ENCODE data around the gene NEK6.

The NEK6 gene

DNA sequence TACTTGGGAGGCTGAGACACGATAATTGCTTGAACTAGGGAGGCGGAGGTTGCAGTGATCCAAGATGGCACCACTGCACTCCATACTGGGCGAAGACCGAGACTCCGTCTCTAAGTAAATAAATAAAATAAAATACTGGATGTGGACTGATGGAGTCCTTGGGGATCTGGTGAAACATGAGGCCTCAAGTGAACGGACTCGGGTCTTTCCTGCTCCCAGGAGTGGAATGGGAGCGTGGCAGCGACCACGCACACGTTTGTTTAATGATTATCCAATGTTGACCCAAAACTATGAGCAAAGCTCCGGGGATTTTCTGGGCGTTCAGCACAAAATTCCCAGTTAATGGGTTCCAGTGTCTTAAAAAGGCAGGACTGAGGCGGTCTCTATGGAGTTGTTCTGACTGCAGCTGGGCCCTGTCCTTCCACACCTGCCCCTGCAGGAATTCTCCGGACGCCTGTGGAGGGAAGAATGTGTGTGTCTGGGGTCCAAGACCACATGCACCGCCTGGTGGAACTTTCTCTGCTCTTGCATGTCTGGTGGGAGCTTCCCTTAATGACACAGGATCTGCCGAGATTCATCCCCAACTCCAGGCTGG lies 26.6 kb downstream of the NEK6 start:
- Histone ChIP-seq H3K9me3 (ENCODE audit: low read length) (no peaks in the 10 kb centered on the region), H3K4me1 (ENCODE audit: insufficient read depth, low read length) (peaks cover 73% of the 10 kb centered on the region), H3K36me3 (ENCODE audit: insufficient read depth, low read length) (peaks cover 4% of the 10 kb centered on the region), H3K27me3 (ENCODE audit: control insufficient read depth in 1 of 2, insufficient read depth in 2 of 2, low read length in 2 of 2) (no peaks in the 10 kb centered on the region), H3K4me3 (ENCODE audit: low read depth in 1 of 2, low read length in 2 of 2) (no peak overlapping the region), H3K27ac (ENCODE audit: low read depth, low read length) (peak overlapping the region; percentile 88), H3K9ac (ENCODE audit: low read length) (no peak overlapping the region)

DNA sequence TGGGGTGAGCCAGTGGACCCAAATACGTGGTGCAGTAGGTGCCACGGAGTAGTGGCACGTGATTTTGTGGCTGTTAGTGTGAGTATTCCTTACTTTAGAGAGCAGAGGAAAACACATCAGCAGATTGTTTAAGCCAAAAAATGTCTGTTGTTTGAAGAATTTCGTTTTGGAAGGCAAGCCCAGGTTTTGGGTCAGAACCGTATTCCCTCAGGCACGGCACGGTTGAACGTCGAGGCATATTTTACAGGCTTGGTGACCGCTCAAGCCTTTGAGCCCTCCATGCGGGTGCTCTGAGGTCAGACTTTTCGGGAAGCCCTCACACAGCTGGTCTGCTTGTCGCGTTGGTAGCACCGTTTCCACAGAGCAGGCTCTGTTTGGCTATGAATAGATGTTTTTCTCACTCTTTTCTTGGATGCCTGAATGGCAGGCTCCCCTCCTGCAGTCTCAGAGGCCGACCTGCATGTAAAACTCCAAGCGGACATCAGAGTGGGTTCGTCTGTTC lies 27.2 kb downstream of the NEK6 start:
- peaks cover 4% of the 10 kb centered on the region for H3K36me3 ChIP-seq (ENCODE audit: insufficient read depth, low read length)
- no peaks in the 10 kb centered on the region for H3K27me3 ChIP-seq (ENCODE audit: control insufficient read depth in 1 of 2, insufficient read depth in 2 of 2, low read length in 2 of 2)
- H3K4me3 ChIP-seq (ENCODE audit: low read depth in 1 of 2, low read length in 2 of 2) = peak overlapping the region in 1 of 2 donors; percentile 0
- no peak overlapping the region for H3K9ac ChIP-seq (ENCODE audit: low read length)
- H3K9me3 ChIP-seq (ENCODE audit: low read length) = no peaks in the 10 kb centered on the region
- peaks cover 71% of the 10 kb centered on the region for H3K4me1 ChIP-seq (ENCODE audit: insufficient read depth, low read length)
- H3K27ac ChIP-seq (ENCODE audit: low read depth, low read length) = peak overlapping the region; percentile 88

DNA sequence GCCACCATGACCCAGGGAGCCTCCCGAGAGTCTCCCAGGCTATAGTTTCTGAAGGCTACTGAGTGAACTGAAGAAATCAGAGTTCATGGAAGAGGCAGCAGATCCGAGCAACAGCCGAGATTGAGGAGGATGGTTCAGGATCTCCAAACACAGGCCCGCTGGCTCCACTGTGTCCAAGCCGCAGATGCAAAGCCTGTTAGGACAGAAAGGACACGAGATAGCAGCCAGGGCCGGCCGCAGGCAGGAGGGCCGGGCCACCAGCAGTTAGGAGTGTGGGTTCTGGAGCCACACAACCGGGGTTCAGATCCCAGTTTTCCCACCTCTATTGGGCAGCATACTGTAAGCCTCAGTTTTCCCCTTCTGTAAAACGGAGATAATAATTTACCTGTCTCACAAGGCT lies 27.7 kb downstream of the NEK6 start:
- no peaks in the 10 kb centered on the region for H3K9me3 ChIP-seq (ENCODE audit: low read length)
- peaks cover 4% of the 10 kb centered on the region for H3K36me3 ChIP-seq (ENCODE audit: insufficient read depth, low read length)
- H3K27me3 ChIP-seq (ENCODE audit: control insufficient read depth in 1 of 2, insufficient read depth in 2 of 2, low read length in 2 of 2) = no peaks in the 10 kb centered on the region
- peaks cover 71% of the 10 kb centered on the region for H3K4me1 ChIP-seq (ENCODE audit: insufficient read depth, low read length)
- H3K9ac ChIP-seq (ENCODE audit: low read length) = peak overlapping the region; percentile 11
- peak overlapping the region in 1 of 2 donors; percentile 0 for H3K4me3 ChIP-seq (ENCODE audit: low read depth in 1 of 2, low read length in 2 of 2)
- peak overlapping the region; percentile 88 for H3K27ac ChIP-seq (ENCODE audit: low read depth, low read length)

DNA sequence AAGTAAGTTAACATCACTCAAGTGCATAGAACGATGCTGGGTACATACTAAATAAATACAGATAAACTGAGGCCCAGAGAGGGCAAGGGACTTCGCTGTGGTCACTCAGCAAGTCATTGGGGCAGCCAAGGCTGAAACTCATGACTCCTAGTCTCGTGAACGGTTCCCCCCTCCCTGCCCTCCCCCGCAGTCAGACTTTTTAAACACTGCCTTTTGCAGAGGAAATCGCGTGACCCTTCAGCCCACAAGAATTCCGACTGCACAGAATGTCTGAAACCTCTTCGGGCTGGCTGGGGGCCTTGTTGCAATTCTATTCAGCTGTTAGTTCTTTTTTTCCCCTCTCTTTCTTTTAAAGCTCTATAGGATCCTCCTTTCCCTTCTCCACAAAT lies 28.1 kb downstream of the NEK6 start:
- peak overlapping the region; percentile 88 for H3K27ac ChIP-seq (ENCODE audit: low read depth, low read length)
- peaks cover 71% of the 10 kb centered on the region for H3K4me1 ChIP-seq (ENCODE audit: insufficient read depth, low read length)
- H3K27me3 ChIP-seq (ENCODE audit: control insufficient read depth in 1 of 2, insufficient read depth in 2 of 2, low read length in 2 of 2) = no peaks in the 10 kb centered on the region
- H3K36me3 ChIP-seq (ENCODE audit: insufficient read depth, low read length) = peaks cover 4% of the 10 kb centered on the region
- no peaks in the 10 kb centered on the region for H3K9me3 ChIP-seq (ENCODE audit: low read length)
- H3K9ac ChIP-seq (ENCODE audit: low read length) = peak overlapping the region; percentile 11
- peak overlapping the region in 1 of 2 donors; percentile 0 for H3K4me3 ChIP-seq (ENCODE audit: low read depth in 1 of 2, low read length in 2 of 2)

DNA sequence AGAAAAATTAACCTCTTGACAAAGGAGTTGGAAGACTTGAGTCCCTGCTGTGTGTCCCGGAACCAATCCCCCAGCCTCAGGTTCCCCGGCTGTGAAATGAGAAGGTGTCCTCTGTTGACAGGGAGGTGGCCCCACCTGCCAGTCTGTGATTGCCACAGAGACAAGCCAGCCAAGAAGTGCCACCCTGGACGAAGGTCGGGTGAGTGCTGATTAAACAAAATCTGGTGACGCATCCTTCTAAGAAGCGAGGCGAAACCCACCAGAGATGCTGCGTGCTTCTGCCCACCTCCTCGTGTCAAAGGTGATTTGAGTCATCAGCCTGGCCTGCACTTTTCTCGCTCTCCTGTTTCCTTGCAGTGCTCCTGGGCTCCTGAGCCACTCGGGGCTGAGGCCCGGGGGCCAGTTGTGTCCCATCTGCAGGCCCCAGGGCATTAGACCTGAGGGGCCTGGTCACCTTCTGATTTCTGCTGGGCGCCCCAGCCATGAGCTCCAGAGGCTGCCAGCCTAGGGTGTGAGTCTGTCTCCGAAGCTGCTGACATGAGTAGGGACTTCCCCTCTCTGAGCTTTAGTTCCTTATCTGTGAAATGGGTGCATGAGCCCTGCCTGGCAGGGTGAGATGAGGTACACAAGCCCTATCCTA lies 28.7 kb downstream of the NEK6 start:
- Histone ChIP-seq H3K9me3 (ENCODE audit: low read length) (no peaks in the 10 kb centered on the region), H3K4me1 (ENCODE audit: insufficient read depth, low read length) (peaks cover 72% of the 10 kb centered on the region), H3K4me3 (ENCODE audit: low read depth in 1 of 2, low read length in 2 of 2) (no peak overlapping the region), H3K27ac (ENCODE audit: low read depth, low read length) (peak overlapping the region; percentile 21), H3K36me3 (ENCODE audit: insufficient read depth, low read length) (peaks cover 4% of the 10 kb centered on the region), H3K27me3 (ENCODE audit: control insufficient read depth in 1 of 2, insufficient read depth in 2 of 2, low read length in 2 of 2) (no peaks in the 10 kb centered on the region), H3K9ac (ENCODE audit: low read length) (no peak overlapping the region)

DNA sequence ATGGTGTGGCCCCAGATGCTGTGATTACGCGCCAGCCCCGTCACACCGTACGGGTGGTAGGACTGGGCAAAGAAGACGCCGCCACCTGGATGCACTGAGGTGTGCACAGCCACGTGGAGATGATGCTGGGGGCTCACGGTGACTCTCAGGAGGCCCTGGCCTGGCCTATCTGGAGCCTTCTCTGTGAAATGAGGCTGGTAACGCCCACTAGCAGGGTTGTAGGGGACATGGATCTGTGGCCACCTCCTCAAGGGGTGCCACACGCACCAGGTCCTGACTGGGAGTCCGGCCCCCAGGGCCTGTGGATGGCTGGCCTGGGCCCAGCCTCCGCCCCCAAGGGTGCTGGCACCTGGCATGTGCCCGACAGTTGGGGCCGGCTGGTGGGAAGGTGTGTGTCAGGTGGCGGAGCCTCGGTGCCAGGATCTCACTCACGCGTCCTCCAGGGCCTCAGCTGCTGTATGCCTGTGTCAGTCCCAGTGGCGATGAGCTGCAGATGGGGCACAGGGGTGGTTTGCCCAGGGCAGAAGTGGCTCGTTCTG lies 32.4 kb downstream of the NEK6 start:
- Histone ChIP-seq H3K27ac (ENCODE audit: low read depth, low read length) (no peak overlapping the region), H3K27me3 (ENCODE audit: control insufficient read depth in 1 of 2, insufficient read depth in 2 of 2, low read length in 2 of 2) (no peaks in the 10 kb centered on the region), H3K36me3 (ENCODE audit: insufficient read depth, low read length) (peaks cover 4% of the 10 kb centered on the region), H3K9me3 (ENCODE audit: low read length) (no peaks in the 10 kb centered on the region), H3K4me1 (ENCODE audit: insufficient read depth, low read length) (peaks cover 63% of the 10 kb centered on the region), H3K9ac (ENCODE audit: low read length) (no peak overlapping the region), H3K4me3 (ENCODE audit: low read depth in 1 of 2, low read length in 2 of 2) (no peak overlapping the region)

DNA sequence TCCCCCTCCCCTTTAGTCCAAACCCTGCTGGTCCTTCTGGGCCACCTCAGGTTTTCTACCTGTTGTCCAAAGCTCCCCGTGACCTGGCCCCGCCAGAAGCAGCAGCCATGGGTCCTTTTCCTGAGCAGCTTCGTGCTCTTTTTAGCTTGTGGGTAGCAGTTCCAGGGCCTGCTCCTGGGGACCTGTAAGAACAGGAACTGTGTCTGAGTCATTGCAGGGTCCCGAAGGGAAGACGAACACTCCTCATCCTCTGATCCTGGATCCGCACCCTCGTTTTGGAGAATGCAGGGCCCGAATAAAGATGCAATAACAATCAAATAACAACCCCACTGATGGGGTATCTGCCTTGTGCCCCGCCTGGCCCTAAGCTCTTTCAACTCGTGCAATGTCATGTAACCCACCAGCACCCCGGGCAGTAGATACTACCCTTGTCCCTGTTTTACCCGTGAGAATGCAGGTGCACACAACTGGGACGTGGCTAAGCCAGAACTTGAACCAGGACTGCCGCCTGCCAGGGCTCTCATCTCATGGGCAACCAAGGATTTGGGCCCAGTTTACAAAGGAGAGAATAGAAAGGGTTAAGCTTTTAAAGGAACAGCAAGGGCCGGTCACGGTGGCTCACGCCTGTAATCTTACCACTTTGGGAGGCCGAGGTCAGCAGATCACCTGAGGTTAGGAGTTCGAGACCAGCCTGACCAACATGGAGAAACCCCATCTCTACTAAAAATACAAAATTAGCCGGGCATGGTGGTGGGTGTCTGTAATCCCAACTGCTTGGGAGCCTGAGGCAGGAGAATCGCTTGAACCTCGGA lies 33.2 kb downstream of the NEK6 start:
- H3K36me3 ChIP-seq (ENCODE audit: insufficient read depth, low read length) = peaks cover 4% of the 10 kb centered on the region
- H3K27ac ChIP-seq (ENCODE audit: low read depth, low read length) = no peak overlapping the region
- no peaks in the 10 kb centered on the region for H3K27me3 ChIP-seq (ENCODE audit: control insufficient read depth in 1 of 2, insufficient read depth in 2 of 2, low read length in 2 of 2)
- peaks cover 63% of the 10 kb centered on the region for H3K4me1 ChIP-seq (ENCODE audit: insufficient read depth, low read length)
- no peaks in the 10 kb centered on the region for H3K9me3 ChIP-seq (ENCODE audit: low read length)
- H3K9ac ChIP-seq (ENCODE audit: low read length) = no peak overlapping the region
- H3K4me3 ChIP-seq (ENCODE audit: low read depth in 1 of 2, low read length in 2 of 2) = no peak overlapping the region

DNA sequence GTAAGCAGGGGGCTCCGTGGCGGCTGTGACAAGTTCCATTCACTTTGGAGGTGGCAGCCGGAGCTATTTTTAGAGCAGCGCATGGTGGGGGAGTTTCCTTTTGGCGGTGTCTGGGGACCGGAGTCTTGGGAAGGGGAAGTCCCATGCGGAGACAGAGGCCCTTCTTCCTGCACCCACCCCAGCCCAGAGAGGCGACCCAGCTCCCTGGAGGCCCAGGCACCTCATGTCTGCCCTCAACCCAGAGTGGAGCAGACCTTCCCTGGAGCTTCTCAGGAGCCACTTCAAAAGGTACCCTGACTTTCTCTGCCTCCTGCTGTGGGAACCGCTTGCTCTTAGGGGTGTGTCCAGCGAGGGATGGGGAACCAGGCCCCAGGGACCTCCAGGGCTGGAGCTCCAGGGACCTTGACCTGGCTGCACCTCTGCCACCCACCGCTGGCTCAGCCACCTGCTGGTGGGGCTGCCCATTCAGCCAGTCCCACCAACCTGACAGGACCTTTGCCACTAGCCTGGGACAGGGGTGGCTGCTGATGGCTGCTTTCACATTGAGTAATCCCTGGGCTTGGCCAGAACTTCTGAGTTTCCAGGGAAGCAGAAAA lies 34.1 kb downstream of the NEK6 start:
- H3K4me1 ChIP-seq (ENCODE audit: insufficient read depth, low read length) = peaks cover 63% of the 10 kb centered on the region
- H3K36me3 ChIP-seq (ENCODE audit: insufficient read depth, low read length) = peaks cover under 1% of the 10 kb centered on the region
- no peak overlapping the region for H3K9ac ChIP-seq (ENCODE audit: low read length)
- no peaks in the 10 kb centered on the region for H3K9me3 ChIP-seq (ENCODE audit: low read length)
- no peak overlapping the region for H3K4me3 ChIP-seq (ENCODE audit: low read depth in 1 of 2, low read length in 2 of 2)
- H3K27me3 ChIP-seq (ENCODE audit: control insufficient read depth in 1 of 2, insufficient read depth in 2 of 2, low read length in 2 of 2) = no peaks in the 10 kb centered on the region
- no peak overlapping the region for H3K27ac ChIP-seq (ENCODE audit: low read depth, low read length)

DNA sequence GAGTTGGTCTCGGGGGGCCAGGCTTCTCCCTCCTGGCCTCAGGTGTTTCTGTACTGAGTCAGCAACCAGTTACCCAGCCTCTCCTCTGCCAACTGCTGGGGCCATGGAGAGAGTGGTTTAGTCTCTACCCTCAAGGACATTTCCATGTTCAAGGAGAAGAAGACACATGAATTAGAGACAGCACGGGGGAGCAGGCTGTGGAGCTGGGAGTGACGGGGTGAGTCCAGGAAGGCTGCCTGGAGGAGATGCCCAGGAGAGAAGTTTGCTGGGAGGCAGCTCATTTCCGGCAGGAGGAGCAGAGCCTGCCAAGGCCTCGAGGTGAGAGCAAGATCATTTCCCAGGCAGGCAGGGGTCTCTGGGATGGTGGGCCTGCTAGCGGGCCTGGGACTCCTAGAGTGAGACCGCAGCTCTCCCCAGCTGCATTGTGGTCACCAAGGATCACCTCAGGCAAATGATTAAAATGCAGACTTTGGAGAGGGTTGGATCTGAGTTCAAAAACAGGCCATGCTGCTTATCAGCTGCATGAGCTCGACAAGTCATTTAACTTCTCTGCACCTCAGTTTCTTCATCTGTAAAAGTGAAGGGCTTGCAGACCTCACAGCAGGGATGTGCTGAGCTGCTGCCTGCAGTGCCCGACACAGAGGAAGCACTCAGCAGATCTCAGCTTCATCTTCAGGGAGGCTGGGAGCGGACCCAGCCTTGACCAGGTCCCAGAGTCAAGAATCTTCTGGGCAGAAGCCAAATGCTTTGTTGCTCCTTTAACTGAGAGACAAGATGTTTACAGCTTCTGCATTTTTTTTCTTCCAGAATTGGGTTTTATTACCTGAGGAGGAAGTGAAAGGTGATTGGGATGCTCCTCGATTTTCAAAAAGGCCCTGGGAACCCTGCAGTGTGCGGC lies 35.2 kb downstream of the NEK6 start:
- H3K4me1 ChIP-seq (ENCODE audit: insufficient read depth, low read length) = peaks cover 71% of the 10 kb centered on the region
- H3K27ac ChIP-seq (ENCODE audit: low read depth, low read length) = no peak overlapping the region
- no peak overlapping the region for H3K4me3 ChIP-seq (ENCODE audit: low read depth in 1 of 2, low read length in 2 of 2)
- H3K36me3 ChIP-seq (ENCODE audit: insufficient read depth, low read length) = no peaks in the 10 kb centered on the region
- H3K9me3 ChIP-seq (ENCODE audit: low read length) = no peaks in the 10 kb centered on the region
- no peaks in the 10 kb centered on the region for H3K27me3 ChIP-seq (ENCODE audit: control insufficient read depth in 1 of 2, insufficient read depth in 2 of 2, low read length in 2 of 2)
- no peak overlapping the region for H3K9ac ChIP-seq (ENCODE audit: low read length)

DNA sequence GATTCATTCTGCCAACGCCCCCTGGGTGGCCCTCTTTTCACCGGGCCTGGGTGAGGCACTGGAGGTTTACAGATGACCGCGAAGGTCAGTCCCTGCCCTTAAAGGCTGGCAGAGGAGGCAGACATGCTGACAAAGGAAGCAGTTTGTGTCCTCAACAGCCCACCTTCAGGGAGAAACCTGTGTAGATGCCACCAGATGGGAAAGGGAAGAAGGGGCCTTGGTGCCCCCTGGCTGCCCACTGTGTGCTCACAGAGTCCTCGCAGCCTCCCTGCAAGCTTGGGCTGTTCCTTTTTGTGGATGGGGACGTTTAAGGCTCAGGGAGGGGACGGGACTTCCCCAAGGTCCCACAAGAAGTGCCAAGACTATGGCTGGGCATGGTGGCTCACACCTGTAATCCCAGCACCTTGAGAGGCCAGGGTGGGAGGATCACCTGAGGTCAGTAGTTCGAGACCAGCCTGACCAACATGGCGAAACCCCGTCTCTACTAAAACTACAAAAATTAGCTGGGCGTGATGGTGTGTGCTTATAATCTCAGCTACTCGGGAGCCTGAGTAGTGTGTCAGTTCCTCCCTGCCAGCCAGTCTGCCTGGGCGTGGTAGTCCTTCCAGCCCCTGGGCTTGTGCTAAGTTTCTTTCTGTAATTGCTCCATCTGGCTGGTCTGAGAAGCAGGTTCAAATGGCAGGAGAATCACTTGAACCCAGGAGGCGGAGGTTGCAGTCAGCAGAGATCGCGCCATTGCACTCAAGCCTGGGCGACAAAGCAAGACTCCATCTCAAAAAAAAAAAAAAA lies 36.2 kb downstream of the NEK6 start:
- Histone ChIP-seq H3K4me3 (ENCODE audit: low read depth in 1 of 2, low read length in 2 of 2) (no peak overlapping the region), H3K27me3 (ENCODE audit: control insufficient read depth in 1 of 2, insufficient read depth in 2 of 2, low read length in 2 of 2) (no peaks in the 10 kb centered on the region), H3K9me3 (ENCODE audit: low read length) (no peaks in the 10 kb centered on the region), H3K36me3 (ENCODE audit: insufficient read depth, low read length) (no peaks in the 10 kb centered on the region), H3K27ac (ENCODE audit: low read depth, low read length) (no peak overlapping the region), H3K4me1 (ENCODE audit: insufficient read depth, low read length) (peaks cover 75% of the 10 kb centered on the region), H3K9ac (ENCODE audit: low read length) (no peak overlapping the region)
